HG02610 (cell line): Measurements from ENCODE around the gene PYM1.
"Not testable (repeated sequence)": the region's sequence is repeated elsewhere in the genome, so short reads cannot be mapped to it uniquely, and the experiment has no call there.

Experiments
- ATAC-seq: cut with Tn5 transposase; IDR thresholded peaks from one replicate; pipeline ENCODE4 v1.9.1; 2021; ENCODE audit warnings: mild to moderate bottlenecking, moderate library complexity; ENCODE audit not compliant: unreplicated experiment

PYM1 gene

DNA sequence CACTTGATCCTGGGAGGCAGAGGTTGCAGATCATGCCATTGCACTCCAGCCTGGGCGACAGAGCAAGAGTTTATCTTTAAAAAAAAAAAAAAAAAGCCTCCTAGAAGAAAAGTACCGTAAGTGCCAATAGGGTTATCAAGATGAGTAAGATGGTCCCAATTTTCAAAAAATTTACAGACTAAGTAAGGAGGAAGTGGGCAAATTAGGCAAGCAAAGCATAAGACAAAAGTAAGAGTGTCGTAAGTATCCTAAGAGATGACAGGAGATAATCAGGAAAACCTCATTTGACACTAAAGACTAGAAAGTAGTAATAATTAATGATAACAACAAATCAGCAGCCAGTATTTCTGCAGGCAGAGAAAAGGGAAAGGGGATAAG, 12.2 kb downstream of the PYM1 start:
- no peak for ATAC-seq

DNA sequence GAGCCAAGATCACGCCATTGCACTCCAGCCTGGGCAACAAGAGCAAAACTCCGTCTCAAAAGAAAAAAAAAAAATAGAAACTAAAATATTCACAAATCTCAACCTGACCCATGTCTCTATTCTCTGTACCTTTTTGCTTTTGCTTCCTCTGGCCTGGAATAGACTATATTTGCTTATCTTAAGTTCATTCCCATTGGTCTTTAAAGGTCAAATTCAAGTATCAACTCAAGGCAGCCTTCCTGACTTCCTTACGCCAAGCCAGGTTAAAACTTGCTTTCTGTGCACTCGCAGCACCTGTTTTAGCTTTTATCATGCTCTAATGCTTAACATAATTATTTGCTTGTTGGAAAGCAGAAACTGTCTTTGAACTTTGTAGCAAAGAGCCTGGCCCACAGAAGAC, 14.8 kb downstream of the PYM1 start:
- ATAC-seq = no peak

DNA sequence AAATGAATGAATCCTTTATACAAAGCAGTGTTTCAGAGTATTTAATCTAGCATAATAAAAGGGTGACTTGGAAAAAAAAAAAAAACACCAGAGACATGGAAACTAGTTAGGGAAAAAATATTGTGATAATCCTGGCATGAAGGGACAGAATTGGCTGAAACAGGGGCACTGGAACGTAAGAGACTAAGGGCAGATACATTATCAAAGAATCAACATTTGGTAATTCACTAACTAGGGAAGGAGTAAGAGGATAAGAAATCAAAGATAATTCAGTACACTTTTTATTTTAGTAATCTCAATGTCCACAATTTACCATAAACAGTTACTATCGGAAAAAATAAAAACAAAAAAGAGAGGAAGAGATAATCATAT, 18.2 kb downstream of the PYM1 start:
- no peak for ATAC-seq

DNA sequence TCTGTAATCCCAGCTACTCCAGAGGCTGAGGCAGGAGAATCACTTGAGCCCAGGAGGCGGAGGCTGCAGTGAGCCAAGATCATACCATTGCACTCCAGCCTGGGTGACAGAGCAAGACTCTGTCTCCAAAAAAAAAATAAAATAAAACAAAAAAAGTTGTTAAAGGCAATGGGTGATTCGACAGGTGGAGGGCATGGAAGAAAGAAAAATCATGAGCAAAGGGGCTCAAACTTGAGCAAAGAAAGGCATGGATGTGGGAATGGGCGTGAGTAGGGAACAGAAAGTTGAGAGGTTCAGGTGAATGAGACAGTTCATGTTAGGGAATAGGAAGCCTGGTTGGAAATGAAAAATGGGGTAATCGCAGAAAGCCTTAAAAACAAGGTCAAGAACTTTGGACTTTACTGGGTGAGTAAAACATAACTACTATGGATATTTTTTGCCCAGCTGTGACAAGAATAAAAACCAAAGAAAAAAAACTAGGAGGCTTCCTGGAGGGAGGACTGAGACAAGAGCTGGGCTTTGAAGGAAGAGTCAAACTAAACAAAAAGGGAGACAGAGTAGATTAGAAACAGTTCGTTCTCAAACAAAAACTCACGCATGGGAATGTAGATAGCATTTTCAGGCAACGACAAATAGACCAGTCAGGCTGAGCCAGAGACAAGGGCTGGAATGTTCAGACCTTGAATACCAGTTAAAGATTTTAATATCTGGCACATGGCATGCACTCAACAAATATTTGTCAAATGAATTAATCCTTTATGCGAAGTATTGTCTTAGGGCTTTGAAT, 18.8 kb downstream of the PYM1 start:
- ATAC-seq = no peak

DNA sequence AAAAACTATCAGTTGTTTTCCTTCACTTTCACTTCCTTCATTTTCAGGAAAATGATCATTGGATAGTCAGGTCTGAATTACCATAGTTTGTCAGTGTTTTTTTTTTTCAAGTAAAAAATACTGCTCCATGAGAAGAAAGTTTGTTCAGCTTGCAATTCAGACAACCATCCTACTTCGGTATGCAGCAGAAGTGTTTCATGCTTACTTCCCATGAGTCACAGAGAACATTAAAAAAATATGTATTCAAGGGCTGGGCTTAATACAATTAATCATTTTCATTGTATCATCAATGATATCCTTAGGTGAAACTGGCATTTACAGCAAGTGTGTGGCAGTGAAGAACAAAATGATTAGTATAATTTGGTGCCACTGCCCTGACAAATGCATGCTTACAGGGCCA, 21.6 kb downstream of the PYM1 start:
- ATAC-seq = no peak

DNA sequence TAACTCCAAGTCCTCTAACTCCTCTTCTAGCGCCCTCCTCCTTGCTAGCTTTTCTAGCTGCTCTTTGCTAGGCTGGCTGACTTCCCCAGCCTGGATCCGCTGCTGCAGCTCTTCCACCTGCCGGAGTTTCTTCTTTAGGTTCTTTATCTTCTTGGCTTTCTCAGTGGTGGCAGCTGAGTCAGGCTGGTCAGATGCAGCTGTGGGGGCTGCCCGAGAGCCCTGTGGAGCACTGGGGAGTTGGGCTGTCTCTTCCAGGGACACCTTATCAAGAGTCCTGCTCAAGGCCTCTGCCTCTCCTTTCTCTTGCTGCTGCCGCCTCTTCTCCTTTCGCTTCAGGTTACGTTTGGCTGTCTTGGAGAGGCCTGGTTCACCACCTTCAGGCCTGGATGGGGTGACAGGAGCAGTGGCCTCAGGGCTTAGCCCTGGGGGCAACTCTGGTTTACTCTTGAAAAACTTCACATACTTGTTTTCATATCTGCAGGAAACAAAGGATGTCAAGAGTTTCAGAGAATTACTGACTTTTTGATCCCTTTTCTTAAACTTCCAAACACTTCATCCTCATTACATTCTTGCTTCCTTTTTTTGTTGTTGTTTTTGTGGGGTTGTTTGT, 25.7 kb downstream of the PYM1 start:
- no peak for ATAC-seq

DNA sequence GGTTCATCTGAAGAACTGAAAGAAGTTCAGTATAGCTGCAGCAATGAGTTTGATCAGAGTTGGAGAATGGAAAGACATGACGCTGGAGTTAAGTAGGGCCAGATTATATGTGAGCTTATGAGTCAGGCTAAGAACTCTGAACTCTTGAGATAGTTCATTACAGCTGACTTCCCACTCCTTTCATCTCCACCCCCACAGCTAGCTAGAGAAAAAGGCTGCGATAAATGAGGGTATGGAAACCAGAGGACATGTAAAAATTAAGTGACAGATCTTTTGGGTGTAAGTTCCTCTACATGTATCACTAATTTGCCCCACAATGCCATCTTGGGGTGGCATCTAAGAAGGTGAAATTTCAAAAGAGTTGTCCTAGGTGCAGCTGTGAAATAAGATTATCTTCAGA, 28.6 kb downstream of the PYM1 start:
- no peak for ATAC-seq

DNA sequence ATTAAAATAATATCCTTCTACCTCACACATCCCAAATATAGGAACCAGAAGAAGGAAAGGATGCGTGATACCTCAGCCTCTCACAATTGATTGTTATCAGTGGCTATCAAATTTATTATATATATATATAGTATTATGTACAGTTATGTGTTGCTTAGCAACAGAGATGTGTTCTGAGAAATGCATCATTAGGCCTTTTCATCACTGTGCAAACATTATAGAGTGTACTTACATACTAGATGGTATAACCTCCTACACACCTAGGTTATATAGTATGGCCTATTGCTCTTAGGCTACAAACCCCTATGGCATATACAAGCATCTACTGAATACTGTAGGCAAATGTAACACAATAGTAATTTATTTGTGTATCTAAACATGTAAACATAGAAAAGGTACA, 34.0 kb downstream of the PYM1 start:
- no peak for ATAC-seq

DNA sequence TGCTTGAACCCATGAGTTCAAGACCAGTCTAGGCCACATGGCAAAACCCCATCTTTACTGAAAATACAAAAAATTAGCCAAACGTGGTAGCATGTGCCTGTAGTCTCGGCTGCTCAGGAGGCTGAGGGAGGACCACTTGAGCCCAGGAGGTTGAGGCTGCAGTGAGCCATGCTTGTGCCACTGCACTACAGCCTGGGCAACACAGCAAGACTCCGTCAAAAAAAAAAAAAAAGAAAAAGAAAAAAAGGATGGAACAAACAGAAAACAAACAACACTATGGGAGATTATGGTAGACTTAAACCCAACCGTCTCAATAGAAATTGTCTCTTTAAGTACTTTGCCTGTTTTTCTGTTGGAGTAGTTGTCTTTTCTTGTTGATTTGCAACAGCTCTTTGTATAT, 36.4 kb downstream of the PYM1 start:
- no peak for ATAC-seq

DNA sequence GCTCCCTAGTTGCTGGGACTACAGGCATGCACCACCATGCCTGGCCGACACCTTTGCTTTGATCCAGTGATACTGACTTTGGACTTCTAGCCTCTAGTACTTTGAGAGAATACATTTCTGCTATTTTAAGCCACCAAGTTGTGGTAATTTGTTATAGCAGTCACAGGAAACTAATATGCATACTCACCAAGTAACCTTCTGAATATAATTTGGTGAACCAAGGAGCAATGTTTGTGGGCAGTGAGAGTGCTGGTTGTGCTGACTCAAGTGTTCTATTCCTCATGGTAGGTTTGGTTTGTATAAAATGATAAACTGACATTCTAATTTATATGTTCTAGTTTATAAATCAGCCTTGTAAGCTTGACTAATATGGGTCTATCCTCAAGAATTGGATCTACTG, 42.6 kb downstream of the PYM1 start:
- ATAC-seq = no peak

DNA sequence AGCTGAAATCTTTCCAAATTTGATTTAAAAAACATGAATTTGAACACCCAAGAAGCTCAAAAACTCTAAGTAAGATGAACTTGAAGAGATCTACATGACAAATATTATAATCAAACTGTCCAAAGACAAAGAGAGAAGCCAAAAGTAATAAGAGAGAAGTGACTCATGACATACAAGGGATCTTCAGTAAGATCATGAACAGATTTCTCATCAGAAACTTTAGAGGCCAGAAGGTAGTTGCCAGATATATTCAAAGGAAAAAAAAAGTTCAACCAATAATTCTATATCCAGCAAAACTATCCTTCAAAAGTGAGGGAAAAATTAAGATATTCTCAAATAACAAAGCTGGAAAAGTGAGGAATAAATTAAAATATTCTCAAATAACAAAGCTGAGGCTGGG, 49.9 kb downstream of the PYM1 start:
- no peak for ATAC-seq

DNA sequence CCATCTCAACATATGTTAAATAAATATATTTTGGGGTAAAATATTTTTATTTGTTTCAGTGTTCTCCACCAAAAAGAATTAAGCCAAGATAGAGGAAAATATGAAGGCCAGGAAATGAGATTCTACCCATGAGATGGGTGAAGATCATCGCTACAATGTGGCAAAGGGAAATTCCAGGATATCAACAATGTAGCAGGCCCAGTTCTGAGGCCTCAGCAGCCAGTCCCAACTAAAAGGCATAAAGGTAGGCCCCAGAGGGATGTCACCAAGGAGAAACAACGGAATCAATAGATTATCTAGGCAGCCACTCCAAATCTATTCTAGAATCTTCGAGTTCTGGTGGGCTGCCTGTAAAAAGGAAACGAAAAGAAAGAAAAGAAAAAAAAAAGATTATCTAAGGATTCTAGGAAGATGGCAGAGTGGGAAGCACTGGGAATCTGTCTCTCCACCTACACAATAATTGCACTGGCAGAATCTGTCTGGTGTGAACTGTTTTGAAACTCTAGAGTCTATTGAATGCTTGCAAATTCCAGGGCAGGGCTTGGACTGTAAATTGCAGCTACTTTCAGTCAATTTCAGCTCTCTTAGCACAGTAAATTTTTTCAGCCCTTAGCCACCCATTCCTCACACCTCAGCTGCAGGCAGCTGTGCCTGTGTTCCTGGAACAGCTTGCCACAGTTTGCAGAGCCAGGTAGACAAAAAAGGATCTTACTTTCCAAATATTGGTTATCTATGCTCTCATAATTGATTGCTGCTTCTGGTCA, 51.8 kb downstream of the PYM1 start:
- ATAC-seq = no peak

DNA sequence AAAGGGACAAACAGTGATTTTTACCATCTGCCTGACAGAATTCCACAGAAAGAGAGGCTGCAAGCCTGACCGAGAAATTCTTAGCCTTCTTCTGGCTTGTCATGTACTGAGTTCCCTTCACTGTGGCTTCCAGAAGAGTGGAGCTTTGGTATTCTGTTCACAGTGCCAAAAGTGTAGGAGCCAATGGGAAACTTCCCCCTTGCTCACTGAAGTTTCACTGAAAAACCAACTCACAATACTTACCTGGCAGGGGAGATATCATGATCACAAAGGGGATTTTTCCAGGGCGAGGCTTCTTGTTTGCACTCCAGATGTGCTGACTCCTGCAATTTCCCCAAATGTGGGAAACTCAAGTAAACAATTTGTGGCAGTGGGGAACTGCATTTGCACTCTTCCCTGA, 53.3 kb downstream of the PYM1 start:
- ATAC-seq = no peak

DNA sequence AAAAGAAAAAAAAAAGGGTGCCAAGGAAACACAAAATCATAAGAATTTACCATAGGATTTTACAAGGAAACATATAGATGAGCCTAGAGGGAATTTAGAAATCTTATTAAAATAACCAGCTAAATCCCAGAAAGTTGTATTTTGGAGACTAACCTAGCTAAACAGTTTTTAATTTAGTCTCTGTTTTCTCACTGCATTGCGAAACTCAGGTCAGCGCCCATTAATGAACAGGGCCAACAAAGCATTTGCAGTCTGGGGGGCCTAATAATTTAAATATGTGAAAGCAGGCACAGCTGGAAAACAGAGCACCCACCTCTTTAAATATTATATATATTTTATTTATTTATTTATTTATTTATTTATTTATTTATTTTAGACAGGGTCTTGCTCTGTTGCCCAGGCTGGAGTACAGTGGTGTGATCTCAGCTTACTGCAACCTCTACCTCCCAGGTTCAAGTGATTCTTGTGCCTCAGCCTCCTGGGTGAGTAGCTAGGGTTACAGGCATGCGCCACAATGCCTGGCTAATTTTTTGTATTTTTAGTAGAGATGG, 61.2 kb downstream of the PYM1 start:
- not testable (repeated sequence) for ATAC-seq

DNA sequence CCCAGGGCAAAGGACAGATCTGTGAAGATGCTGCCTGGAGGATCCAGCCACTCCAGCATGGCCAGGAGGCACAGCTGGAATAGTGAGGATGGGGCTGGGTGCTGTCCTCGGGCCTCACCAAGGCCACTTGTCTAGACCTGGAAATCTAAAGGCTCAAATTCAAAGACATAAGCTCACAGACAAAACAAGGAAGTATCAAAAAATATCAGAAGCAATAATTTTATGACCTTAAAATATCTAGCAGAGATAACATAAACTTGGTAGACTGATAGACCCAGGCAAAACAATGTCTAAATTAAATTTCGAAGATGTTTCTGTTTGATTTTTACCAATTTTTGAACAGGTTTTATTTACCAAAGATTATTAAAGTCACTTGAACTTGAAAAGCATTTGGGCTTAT, 62.4 kb downstream of the PYM1 start:
- no peak for ATAC-seq

DNA sequence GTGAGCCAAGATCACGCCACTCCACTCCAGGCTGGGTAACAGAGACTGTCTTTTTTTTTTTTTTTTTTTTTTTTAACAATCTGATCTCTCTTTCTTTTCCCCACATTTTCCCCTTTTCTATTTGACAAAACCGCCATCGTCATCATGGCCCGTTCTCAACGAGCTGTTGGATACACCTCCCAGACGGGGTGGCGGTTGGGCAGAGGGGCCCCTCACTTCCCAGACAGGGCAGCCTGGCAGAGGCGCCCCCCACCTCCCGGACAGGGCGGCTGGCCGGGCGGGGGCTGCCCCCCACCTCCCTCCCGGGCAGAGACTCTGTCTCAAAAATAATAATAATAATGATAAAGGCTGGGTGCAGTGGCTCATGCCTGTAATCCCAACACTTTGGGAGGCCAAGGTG, 64.8 kb downstream of the PYM1 start:
- ATAC-seq = not testable (repeated sequence)

DNA sequence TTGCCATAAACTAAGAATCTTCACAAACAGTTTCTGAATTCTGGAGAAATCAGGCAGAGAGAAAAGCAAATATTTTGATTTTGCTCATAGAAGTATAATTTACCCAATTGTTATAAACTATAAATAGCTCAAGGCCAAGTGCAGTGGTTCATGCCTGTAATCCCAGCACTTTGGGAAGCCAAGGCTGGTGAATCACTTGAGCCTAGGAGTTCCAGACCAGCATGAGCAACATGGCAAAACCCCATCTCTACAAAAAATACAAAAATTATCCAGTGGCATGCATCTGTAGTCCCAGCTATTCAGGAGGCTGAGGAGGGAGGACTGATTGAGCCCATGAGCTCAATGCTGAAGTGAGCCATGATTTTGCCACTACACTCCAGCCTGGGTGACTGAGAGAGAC, 65.4 kb downstream of the PYM1 start:
- ATAC-seq = no peak

DNA sequence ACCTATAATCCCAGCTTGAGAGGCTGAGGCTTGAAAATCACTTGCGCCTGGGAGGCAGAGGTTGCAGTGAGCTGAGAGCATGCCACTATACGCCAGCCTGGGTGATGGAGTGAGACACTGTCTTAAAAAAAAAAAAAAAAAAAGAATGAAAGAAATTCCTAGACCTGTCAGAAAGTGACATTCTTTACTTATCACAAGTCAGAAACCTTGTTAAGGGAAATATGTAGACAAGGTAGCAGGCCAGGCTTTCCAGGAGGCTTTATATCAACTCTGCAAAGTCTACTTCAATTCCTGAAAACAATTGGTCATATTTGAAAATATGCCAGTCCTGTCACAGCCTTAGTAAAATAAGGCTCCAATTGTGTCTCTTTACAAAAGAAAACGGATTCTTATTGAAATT, 65.8 kb downstream of the PYM1 start:
- ATAC-seq = no peak

DNA sequence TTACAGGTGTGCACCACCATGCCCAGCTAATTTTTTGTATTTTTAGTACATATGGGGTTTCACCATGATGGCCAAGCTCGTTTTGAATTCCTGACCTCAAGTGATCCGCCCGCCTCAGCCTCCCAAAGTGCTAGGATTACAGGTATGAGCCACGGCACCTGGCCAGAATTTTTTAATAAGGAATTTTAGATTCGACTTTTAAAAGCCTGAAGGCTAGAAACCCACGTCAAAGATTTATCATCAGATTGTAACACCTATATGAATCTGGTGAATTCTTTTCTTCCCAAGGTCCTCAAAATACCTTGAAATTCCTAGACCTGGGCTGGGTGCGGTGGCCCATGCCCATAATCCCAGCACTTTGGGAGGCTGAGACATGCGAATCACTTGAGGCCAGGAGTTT, 66.3 kb downstream of the PYM1 start:
- no peak for ATAC-seq

DNA sequence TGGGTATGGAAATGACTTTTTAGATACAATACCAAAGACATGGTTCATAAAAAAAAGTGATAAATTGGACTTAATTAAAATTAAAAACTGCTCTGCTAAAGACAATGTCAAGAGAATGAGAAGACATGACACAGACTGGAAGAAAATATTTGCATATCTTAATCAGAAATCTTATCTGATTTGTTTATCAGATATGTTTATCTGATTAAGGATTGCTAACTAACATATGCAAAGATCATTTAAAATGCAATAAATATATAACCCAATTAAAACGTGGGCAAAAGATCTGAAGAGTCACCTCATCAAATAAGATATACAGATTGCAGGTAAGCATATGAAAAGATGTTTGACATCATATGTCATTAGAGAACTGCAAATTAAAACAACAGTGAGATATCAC, 75.0 kb downstream of the PYM1 start:
- ATAC-seq = no peak
